Measurements from ENCODE around the gene XG.

- TF ChIP-seq CTCF (IDR thresholded peaks at IDR 0.05) (no peak), POLR2A (IDR thresholded peaks at IDR 0.05) (no peak)
These were observed 103.1 kb downstream of the XG start for GRCh38 chrX:2854918-2855317.
